NCI-H446 (cell line): ENCODE results near the gene AKIRIN1.
"Not testable (repeated sequence)": the region's sequence is repeated elsewhere in the genome, so short reads cannot be mapped to it uniquely, and the experiment has no call there.

Experiments
- DNase-seq, 2 experiments: peaks; one replicate each; lab custom pipeline; 2025; lab: John Stamatoyannopoulos, UW

AKIRIN1 gene

GRCh38 chr1:39046613-39047210 lies 55.6 kb downstream of the AKIRIN1 start:
- DNase-seq, result no peak

- DNase-seq, result no peak
Observed at GRCh38 chr1:39047374-39048229, 56.5 kb downstream of the AKIRIN1 start.

GRCh38 chr1:39048745-39049370 lies 57.8 kb downstream of the AKIRIN1 start:
- no peak for DNase-seq

DNA sequence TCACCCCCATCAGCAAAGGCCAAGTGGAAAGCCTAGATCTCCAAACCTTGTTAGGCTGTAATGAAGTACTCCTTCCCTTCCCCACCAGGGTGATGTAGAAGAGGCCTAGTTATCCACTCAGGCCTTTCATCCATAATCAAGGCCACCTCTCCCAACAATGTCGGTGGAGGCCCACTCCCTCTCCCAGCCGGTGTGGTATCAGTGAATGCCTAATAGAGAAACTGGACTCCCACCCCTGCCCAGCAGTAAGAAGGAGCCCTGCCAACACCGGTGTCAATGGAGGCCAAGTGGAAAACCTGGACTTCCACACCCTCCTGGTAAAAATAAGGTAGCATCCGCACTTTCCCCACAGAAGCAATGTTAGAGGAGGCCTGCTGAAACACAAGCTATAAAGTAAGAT lies 58.9 kb downstream of the AKIRIN1 start:
- DNase-seq, result no peak

- DNase-seq, result not testable (repeated sequence)
Observed at GRCh38 chr1:39051193-39051850, 60.2 kb downstream of the AKIRIN1 start.

DNA sequence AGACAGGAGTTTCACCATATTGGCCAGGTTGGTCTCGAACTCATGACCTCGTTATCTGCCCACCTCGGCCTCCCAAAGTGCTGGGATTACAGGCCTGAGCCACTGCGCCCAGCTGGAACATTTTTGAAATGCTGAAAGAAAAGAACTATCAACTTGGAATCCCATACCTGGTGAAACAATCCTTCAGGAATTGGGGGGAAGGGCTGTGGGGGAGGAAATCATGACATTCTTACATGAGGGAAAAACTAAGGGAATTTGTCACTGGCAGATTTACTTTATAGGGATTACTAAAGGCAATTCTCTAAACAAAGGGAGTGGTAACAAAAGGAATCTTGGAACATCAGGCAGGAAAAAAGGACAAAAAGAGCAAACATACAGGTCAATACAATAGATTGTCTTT lies 60.9 kb downstream of the AKIRIN1 start:
- no peak for DNase-seq

GRCh38 chr1:39055213-39055710 lies 64.2 kb downstream of the AKIRIN1 start:
- not testable (repeated sequence) for DNase-seq
